GM23338 (cell line): ENCODE data around the gene DAB1. TPM values are rescaled to one million over a fixed set of nuclear protein-coding genes. Genes with fewer than 3 reads are reported as not detected.

Experiments used
- ATAC-seq: fragments of 200-7000 bp; cut with Tn5 transposase; 3 replicates; pipeline ENCODE4 v1.9.1; 2020
- DNase-seq: peaks from one replicate; pipeline ENCODE4 v3.0.0-alpha.2; 2015; ENCODE audit warnings: low spot score
- H2AFZ ChIP-seq: fragments of 200-600 bp; sonication (generic); 2 replicates; pipeline ENCODE4 v1.8.0; 2016; ENCODE audit warnings: antibody characterized with exemption, mild to moderate bottlenecking, moderate library complexity
- H3F3A ChIP-seq: fragments of 200-600 bp; sonication (generic); replicated peaks from 2 replicates; pipeline ENCODE4 v1.8.0; 2017; ENCODE audit warnings: antibody characterized with exemption, mixed run types, low read depth
- H3K27ac ChIP-seq: fragments of 200-600 bp; sonication (generic); 2 replicates; pipeline ENCODE4 v1.6.1; 2016; ENCODE audit warnings: low read depth
- H3K27me3 ChIP-seq: fragments of 200-600 bp; sonication (generic); 2 replicates; pipeline ENCODE4 v1.8.0; 2016; ENCODE audit warnings: mild to moderate bottlenecking, mixed run types, moderate library complexity; ENCODE audit not compliant: insufficient read depth
- H3K36me3 ChIP-seq: fragments of 200-600 bp; sonication (generic); 2 replicates; pipeline ENCODE4 v1.8.0; 2016; ENCODE audit warnings: mild to moderate bottlenecking; ENCODE audit not compliant: insufficient read depth
- H3K4me1 ChIP-seq: fragments of 200-600 bp; sonication (generic); 2 replicates; pipeline ENCODE4 v1.8.0; 2016; ENCODE audit warnings: mild to moderate bottlenecking, moderate library complexity; ENCODE audit not compliant: insufficient read depth
- H3K4me2 ChIP-seq: fragments of 200-600 bp; sonication (generic); 2 replicates; pipeline ENCODE4 v1.7.1; 2017; ENCODE audit warnings: mixed run types
- H3K4me3 ChIP-seq: fragments of 200-600 bp; sonication (generic); 2 replicates; pipeline ENCODE4 v1.6.1; 2016; ENCODE audit warnings: mixed run types
- H3K79me2 ChIP-seq: fragments of 200-600 bp; sonication (generic); replicated peaks from 2 replicates; pipeline ENCODE4 v1.8.0; 2017; ENCODE audit warnings: mild to moderate bottlenecking; ENCODE audit not compliant: insufficient read depth
- H3K9me2 ChIP-seq: fragments of 200-600 bp; sonication (generic); 2 replicates; pipeline ENCODE4 v1.8.0; 2017; ENCODE audit not compliant: insufficient read depth
- H4K20me1 ChIP-seq: fragments of 200-600 bp; sonication (generic); replicated peaks from 2 replicates; pipeline ENCODE4 v1.8.0; 2017; ENCODE audit warnings: mild to moderate bottlenecking; ENCODE audit not compliant: insufficient read depth
- H3K27ac Mint-ChIP-seq: 2 replicates; pipeline ENCODE4 v1.8.0; 2020; ENCODE audit warnings: inconsistent platforms, mild to moderate bottlenecking, moderate library complexity, mixed read lengths
- H3K27me3 Mint-ChIP-seq: 3 replicates; pipeline ENCODE4 v1.8.0; 2022; ENCODE audit warnings: low read depth, mild to moderate bottlenecking, moderate library complexity, mixed read lengths, inconsistent platforms; ENCODE audit not compliant: insufficient read depth, poor library complexity
- H3K36me3 Mint-ChIP-seq: 3 replicates; pipeline ENCODE4 v1.8.0; 2021; ENCODE audit warnings: low read depth, mild to moderate bottlenecking, inconsistent platforms, moderate library complexity, mixed read lengths
- H3K4me1 Mint-ChIP-seq: 3 replicates; pipeline ENCODE4 v1.8.0; 2020; ENCODE audit warnings: mild to moderate bottlenecking, inconsistent platforms, mixed read lengths
- H3K4me3 Mint-ChIP-seq: 3 replicates; pipeline ENCODE4 v1.8.0; 2021; ENCODE audit warnings: moderate library complexity, mild to moderate bottlenecking, inconsistent platforms, mixed read lengths
- H3K9me3 Mint-ChIP-seq: 3 replicates; pipeline ENCODE4 v1.8.0; 2020; ENCODE audit warnings: moderate library complexity, mild to moderate bottlenecking, inconsistent platforms, mixed read lengths
- ETS1 ChIP-seq: IDR thresholded peaks from 2 replicates; pipeline ENCODE4 v1.6.1; 2016; ENCODE audit warnings: antibody characterized with exemption
- EZH2 ChIP-seq: fragments of 200-600 bp; sonication (generic); IDR thresholded peaks from one replicate; pipeline ENCODE4 v1.8.0; 2017; ENCODE audit warnings: antibody characterized with exemption, mild to moderate bottlenecking, low read depth; ENCODE audit not compliant: unreplicated experiment
- EZH2phosphoT487 ChIP-seq: fragments of 200-600 bp; sonication (generic); IDR thresholded peaks from one replicate; pipeline ENCODE4 v1.8.1; 2018; ENCODE audit warnings: antibody characterized with exemption; ENCODE audit not compliant: unreplicated experiment
- NANOG ChIP-seq: IDR thresholded peaks from 2 replicates; pipeline ENCODE4 v1.6.1; 2016; ENCODE audit warnings: antibody characterized with exemption, borderline replicate concordance
- POLR2AphosphoS5 ChIP-seq: IDR thresholded peaks from 2 replicates; pipeline ENCODE4 v1.6.1; 2016; ENCODE audit warnings: antibody characterized with exemption, low read depth
- REST ChIP-seq: IDR thresholded peaks from one replicate; pipeline ENCODE4 v1.6.1; 2018; ENCODE audit warnings: antibody characterized with exemption; ENCODE audit not compliant: unreplicated experiment
- ZNF114 ChIP-seq: fragments of 250-450 bp; sonication (Bioruptor Pico); IDR thresholded peaks from 2 replicates; pipeline ENCODE4 v1.5.0; 2020; ENCODE audit warnings: mild to moderate bottlenecking, moderate library complexity
- ZNF331 ChIP-seq: fragments of 250-450 bp; sonication (Bioruptor Pico); IDR thresholded peaks from 2 replicates; pipeline ENCODE4 v1.5.0; 2020; ENCODE audit warnings: low read depth, mild to moderate bottlenecking, moderate library complexity
- polyA plus RNA-seq: library from polyadenylated mRNA; unstranded; fragments of >200 nt; fragmentation: Nextera tagmentation; extraction: Ambion mirVana; gene quantifications from 2 replicates; pipeline ENCODE4 v1.2.1, GENCODE V29; 2016
- total RNA-seq: library from RNA; depleted of rRNA; stranded (reverse); fragments of >200 nt; shearing (Covaris generic); gene quantifications from 2 replicates; pipeline ENCODE4 v1.2.3, GENCODE V29; 2014
- TF ChIP-seq, protein P1 (sequence below): fragments of 250-450 bp; sonication (Bioruptor Pico); IDR thresholded peaks from 2 replicates; pipeline ENCODE4 v1.5.0; 2020; ENCODE audit warnings: mild to moderate bottlenecking, moderate library complexity
- TF ChIP-seq, protein P2 (sequence below), 2 experiments: fragments of 200-600 bp in 1 of 2; sonication (generic) in 1 of 2; conservative IDR thresholded peaks; 2 replicates each; pipeline versions ENCODE4 v1.5.1 to v1.6.1; 2016 to 2017; ENCODE audit warnings: antibody characterized with exemption in 2 of 2, low read depth in 2 of 2, mild to moderate bottlenecking in 2 of 2, moderate library complexity in 1 of 2

The DAB1 gene
- total and polyA plus RNA-seq, 2 experiments from 2014 or later, result 12.8 to 14.5 TPM

DNA sequence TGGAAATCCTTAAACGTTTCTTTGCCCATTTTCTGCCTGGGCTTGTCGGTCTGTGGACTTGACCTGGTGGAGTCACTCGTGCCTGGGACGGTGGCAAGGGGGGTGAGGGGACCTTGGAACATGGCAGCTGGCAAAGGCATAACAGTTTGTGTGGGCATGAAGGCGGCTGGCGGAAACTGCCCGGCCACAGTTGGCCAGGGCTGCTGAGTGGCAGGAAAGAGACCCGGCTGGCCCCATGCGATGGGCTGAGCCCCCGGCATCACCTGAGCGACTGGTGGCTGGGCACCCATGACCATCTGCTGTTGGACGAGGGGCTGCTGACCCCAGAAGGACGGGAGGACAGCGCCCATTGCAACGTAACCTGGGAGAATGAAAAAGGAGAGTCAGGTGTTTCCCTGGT is 408.8 kb downstream of the DAB1 start:
- H3K9me3 Mint-ChIP-seq, result no peaks in the 10 kb centered on the region
- H3K27me3 Mint-ChIP-seq, result peaks cover 4% of the 10 kb centered on the region
- H3F3A ChIP-seq, result no peaks in the 10 kb centered on the region
- H3K36me3 ChIP-seq, result no peaks in the 10 kb centered on the region
- DNase-seq (no peak), ATAC-seq (no peak)
- H4K20me1 ChIP-seq, result no peaks in the 10 kb centered on the region; the same call in 1 of the 2 replicates
- H3K4me3 Mint-ChIP-seq, result no peak overlapping the region
- no peaks in the 10 kb centered on the region for H3K79me2 ChIP-seq
- H3K27ac ChIP-seq, result no peak overlapping the region
- TF ChIP-seq NANOG, result no peak
- no peak for TF ChIP-seq ETS1
- no peak for TF ChIP-seq EZH2
- TF ChIP-seq ZNF114 (CRISPR knock-in tag), result no peak
- TF ChIP-seq ZNF331, result no peak
- no peak for TF ChIP-seq EZH2phosphoT487
- no peak for TF ChIP-seq REST
- TF ChIP-seq, protein P1, sequence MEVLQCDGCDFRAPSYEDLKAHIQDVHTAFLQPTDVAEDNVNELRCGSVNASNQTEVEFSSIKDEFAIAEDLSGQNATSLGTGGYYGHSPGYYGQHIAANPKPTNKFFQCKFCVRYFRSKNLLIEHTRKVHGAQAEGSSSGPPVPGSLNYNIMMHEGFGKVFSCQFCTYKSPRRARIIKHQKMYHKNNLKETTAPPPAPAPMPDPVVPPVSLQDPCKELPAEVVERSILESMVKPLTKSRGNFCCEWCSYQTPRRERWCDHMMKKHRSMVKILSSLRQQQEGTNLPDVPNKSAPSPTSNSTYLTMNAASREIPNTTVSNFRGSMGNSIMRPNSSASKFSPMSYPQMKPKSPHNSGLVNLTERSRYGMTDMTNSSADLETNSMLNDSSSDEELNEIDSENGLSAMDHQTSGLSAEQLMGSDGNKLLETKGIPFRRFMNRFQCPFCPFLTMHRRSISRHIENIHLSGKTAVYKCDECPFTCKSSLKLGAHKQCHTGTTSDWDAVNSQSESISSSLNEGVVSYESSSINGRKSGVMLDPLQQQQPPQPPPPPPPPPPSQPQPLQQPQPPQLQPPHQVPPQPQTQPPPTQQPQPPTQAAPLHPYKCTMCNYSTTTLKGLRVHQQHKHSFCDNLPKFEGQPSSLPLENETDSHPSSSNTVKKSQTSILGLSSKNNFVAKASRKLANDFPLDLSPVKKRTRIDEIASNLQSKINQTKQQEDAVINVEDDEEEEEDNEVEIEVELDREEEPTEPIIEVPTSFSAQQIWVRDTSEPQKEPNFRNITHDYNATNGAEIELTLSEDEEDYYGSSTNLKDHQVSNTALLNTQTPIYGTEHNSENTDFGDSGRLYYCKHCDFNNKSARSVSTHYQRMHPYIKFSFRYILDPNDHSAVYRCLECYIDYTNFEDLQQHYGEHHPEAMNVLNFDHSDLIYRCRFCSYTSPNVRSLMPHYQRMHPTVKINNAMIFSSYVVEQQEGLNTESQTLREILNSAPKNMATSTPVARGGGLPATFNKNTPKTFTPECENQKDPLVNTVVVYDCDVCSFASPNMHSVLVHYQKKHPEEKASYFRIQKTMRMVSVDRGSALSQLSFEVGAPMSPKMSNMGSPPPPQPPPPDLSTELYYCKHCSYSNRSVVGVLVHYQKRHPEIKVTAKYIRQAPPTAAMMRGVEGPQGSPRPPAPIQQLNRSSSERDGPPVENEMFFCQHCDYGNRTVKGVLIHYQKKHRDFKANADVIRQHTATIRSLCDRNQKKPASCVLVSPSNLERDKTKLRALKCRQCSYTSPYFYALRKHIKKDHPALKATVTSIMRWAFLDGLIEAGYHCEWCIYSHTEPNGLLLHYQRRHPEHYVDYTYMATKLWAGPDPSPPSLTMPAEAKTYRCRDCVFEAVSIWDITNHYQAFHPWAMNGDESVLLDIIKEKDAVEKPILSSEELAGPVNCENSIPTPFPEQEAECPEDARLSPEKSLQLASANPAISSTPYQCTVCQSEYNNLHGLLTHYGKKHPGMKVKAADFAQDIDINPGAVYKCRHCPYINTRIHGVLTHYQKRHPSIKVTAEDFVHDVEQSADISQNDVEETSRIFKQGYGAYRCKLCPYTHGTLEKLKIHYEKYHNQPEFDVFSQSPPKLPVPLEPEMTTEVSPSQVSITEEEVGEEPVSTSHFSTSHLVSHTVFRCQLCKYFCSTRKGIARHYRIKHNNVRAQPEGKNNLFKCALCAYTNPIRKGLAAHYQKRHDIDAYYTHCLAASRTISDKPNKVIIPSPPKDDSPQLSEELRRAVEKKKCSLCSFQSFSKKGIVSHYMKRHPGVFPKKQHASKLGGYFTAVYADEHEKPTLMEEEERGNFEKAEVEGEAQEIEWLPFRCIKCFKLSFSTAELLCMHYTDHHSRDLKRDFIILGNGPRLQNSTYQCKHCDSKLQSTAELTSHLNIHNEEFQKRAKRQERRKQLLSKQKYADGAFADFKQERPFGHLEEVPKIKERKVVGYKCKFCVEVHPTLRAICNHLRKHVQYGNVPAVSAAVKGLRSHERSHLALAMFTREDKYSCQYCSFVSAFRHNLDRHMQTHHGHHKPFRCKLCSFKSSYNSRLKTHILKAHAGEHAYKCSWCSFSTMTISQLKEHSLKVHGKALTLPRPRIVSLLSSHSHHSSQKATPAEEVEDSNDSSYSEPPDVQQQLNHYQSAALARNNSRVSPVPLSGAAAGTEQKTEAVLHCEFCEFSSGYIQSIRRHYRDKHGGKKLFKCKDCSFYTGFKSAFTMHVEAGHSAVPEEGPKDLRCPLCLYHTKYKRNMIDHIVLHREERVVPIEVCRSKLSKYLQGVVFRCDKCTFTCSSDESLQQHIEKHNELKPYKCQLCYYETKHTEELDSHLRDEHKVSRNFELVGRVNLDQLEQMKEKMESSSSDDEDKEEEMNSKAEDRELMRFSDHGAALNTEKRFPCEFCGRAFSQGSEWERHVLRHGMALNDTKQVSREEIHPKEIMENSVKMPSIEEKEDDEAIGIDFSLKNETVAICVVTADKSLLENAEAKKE, result no peak
- TF ChIP-seq, protein P2, sequence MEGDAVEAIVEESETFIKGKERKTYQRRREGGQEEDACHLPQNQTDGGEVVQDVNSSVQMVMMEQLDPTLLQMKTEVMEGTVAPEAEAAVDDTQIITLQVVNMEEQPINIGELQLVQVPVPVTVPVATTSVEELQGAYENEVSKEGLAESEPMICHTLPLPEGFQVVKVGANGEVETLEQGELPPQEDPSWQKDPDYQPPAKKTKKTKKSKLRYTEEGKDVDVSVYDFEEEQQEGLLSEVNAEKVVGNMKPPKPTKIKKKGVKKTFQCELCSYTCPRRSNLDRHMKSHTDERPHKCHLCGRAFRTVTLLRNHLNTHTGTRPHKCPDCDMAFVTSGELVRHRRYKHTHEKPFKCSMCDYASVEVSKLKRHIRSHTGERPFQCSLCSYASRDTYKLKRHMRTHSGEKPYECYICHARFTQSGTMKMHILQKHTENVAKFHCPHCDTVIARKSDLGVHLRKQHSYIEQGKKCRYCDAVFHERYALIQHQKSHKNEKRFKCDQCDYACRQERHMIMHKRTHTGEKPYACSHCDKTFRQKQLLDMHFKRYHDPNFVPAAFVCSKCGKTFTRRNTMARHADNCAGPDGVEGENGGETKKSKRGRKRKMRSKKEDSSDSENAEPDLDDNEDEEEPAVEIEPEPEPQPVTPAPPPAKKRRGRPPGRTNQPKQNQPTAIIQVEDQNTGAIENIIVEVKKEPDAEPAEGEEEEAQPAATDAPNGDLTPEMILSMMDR (conservative IDR thresholded peaks at IDR 0.05; ENCODE audit: low read depth in 2 of 2), result no peak
- no peak for TF ChIP-seq POLR2AphosphoS5
- no peaks in the 10 kb centered on the region for H3K36me3 Mint-ChIP-seq
- no peaks in the 10 kb centered on the region for H3K27me3 ChIP-seq
- peaks cover 18% of the 10 kb centered on the region for H3K4me1 Mint-ChIP-seq
- H3K4me1 ChIP-seq, result no peaks in the 10 kb centered on the region
- no peak overlapping the region for H3K4me2 ChIP-seq
- H2AFZ ChIP-seq, result no peak overlapping the region
- no peak overlapping the region for H3K27ac Mint-ChIP-seq
- no peaks in the 10 kb centered on the region for H3K9me2 ChIP-seq
- no peak overlapping the region for H3K4me3 ChIP-seq
